OCI-LY1 (cell line): ENCODE results near the gene TBPL1.

Experiments used
- H2AFZ ChIP-seq: fragments of 200-600 bp; sonication (generic), shearing (Covaris generic); 2 replicates; pipeline ENCODE4 v1.6.0; 2014; ENCODE audit warnings: antibody characterized with exemption, mild to moderate bottlenecking, low read length
- H3F3A ChIP-seq: fragments of 200-600 bp; sonication (generic), shearing (Covaris generic); 2 replicates; pipeline ENCODE4 v1.6.0; 2014; ENCODE audit warnings: mild to moderate bottlenecking, antibody characterized with exemption, low read length, moderate library complexity; ENCODE audit not compliant: insufficient read depth
- H3K27ac ChIP-seq: fragments of 200-600 bp; sonication (generic); 2 replicates; pipeline ENCODE4 v1.5.1; 2014; ENCODE audit warnings: low read length, mixed run types, mild to moderate bottlenecking, low read depth; ENCODE audit not compliant: poor library complexity, severe bottlenecking
- H3K27me3 ChIP-seq: fragments of 200-600 bp; sonication (generic); 2 replicates; pipeline ENCODE4 v1.6.0; 2014; ENCODE audit warnings: antibody characterized with exemption, mild to moderate bottlenecking, low read length, moderate library complexity; ENCODE audit not compliant: insufficient read depth
- H3K36me3 ChIP-seq: fragments of 200-600 bp; sonication (generic); 2 replicates; pipeline ENCODE4 v1.6.1; 2014; ENCODE audit warnings: mild to moderate bottlenecking, antibody characterized with exemption, low read length, moderate library complexity, mixed read lengths; ENCODE audit not compliant: insufficient read depth
- H3K4me1 ChIP-seq: fragments of 200-600 bp; sonication (generic); 2 replicates; pipeline ENCODE4 v1.5.1; 2014; ENCODE audit warnings: mild to moderate bottlenecking, low read length, moderate library complexity; ENCODE audit not compliant: insufficient read depth, severe bottlenecking
- H3K4me2 ChIP-seq: fragments of 200-600 bp; sonication (generic), shearing (Covaris generic); 2 replicates; pipeline ENCODE4 v1.6.1; 2014; ENCODE audit warnings: low read length
- H3K4me3 ChIP-seq: fragments of 200-600 bp; sonication (generic); 2 replicates; pipeline ENCODE4 v1.5.1; 2014; ENCODE audit warnings: low read length, low read depth, mild to moderate bottlenecking, mixed read lengths; ENCODE audit not compliant: poor library complexity, severe bottlenecking
- H3K79me2 ChIP-seq: fragments of 200-600 bp; shearing (Covaris generic); 2 replicates; pipeline ENCODE4 v1.6.1; 2016; ENCODE audit warnings: mixed run types, low read length, mixed read lengths; ENCODE audit not compliant: insufficient read depth
- H3K9ac ChIP-seq: fragments of 200-600 bp; sonication (generic), shearing (Covaris generic); 2 replicates; pipeline ENCODE4 v1.6.1; 2014; ENCODE audit warnings: mild to moderate bottlenecking, low read length, mixed read lengths
- H3K9me2 ChIP-seq: fragments of 200-600 bp; sonication (generic), shearing (Covaris generic); 2 replicates; pipeline ENCODE4 v1.6.1; 2014; ENCODE audit warnings: low read depth, mild to moderate bottlenecking, low read length, mixed read lengths
- H3K9me3 ChIP-seq: fragments of 200-600 bp; shearing (Covaris generic); 2 replicates; pipeline ENCODE4 v1.6.1; 2014; ENCODE audit warnings: low read length, mixed read lengths
- H4K20me1 ChIP-seq: fragments of 200-600 bp; sonication (generic), shearing (Covaris generic); 2 replicates; pipeline ENCODE4 v1.6.0; 2016; ENCODE audit warnings: mild to moderate bottlenecking, low read length; ENCODE audit not compliant: insufficient read depth
- CTCF ChIP-seq: fragments of 200-600 bp; sonication (generic), shearing (Covaris generic); IDR thresholded peaks from 2 replicates; pipeline ENCODE4 v1.5.1; 2017; ENCODE audit warnings: mild to moderate bottlenecking, antibody characterized with exemption, low read length, moderate library complexity, mixed read lengths
- EZH2 ChIP-seq: fragments of 200-600 bp; sonication (generic), shearing (Covaris generic); IDR thresholded peaks from 2 replicates; pipeline ENCODE4 v1.8.0; 2017; ENCODE audit warnings: borderline replicate concordance, mixed run types, mild to moderate bottlenecking, antibody characterized with exemption, low read length, moderate library complexity, mixed read lengths

The TBPL1 gene

GRCh38 chr6:133951227-133951626 lies 1.8 kb upstream of the TBPL1 start:
- H3K9me2 ChIP-seq, result no peaks in the 10 kb centered on the region
- H3K9ac ChIP-seq, result peak overlapping the region; percentile 81; the same call in 1 of the 2 replicates
- H4K20me1 ChIP-seq, result no peaks in the 10 kb centered on the region
- peaks cover 29% of the 10 kb centered on the region for H3K79me2 ChIP-seq
- no peaks in the 10 kb centered on the region for H3F3A ChIP-seq
- peaks cover 30% of the 10 kb centered on the region for H3K4me1 ChIP-seq
- H3K27me3 ChIP-seq, result no peaks in the 10 kb centered on the region
- no peaks in the 10 kb centered on the region for H3K36me3 ChIP-seq
- H3K27ac ChIP-seq, result no peak overlapping the region
- peak overlapping the region; percentile 89 for H3K4me3 ChIP-seq
- 0 out of 2 replicates have a peak overlapping the region, but pooled peaks have one; percentile 92 for H2AFZ ChIP-seq
- no peaks in the 10 kb centered on the region for H3K9me3 ChIP-seq
- H3K4me2 ChIP-seq, result peak overlapping the region; percentile 76
- TF ChIP-seq CTCF, result no peak
- TF ChIP-seq EZH2, result no peak

- Histone ChIP-seq H3K9ac (peak overlapping the region; percentile 81), H3K27me3 (no peaks in the 10 kb centered on the region), H3K27ac (peak overlapping the region; percentile 64), H4K20me1 (no peaks in the 10 kb centered on the region), H3K4me3 (peak overlapping the region; percentile 89), H3F3A (no peaks in the 10 kb centered on the region), H3K9me3 (no peaks in the 10 kb centered on the region), H3K36me3 (no peaks in the 10 kb centered on the region), H3K79me2 (peaks cover 38% of the 10 kb centered on the region), H3K9me2 (no peaks in the 10 kb centered on the region), H3K4me2 (peak overlapping the region; percentile 76), H3K4me1 (peaks cover 39% of the 10 kb centered on the region), H2AFZ (peak overlapping the region; percentile 92; the same call in 1 of the 2 replicates)
- peak; percentile 38 for TF ChIP-seq CTCF
- TF ChIP-seq EZH2, result no peak
These were observed 876 bp upstream of the TBPL1 start for GRCh38 chr6:133951881-133952814.

- Histone ChIP-seq H4K20me1 (no peaks in the 10 kb centered on the region), H3K4me3 (peak overlapping the region; percentile 89), H3K9me2 (no peaks in the 10 kb centered on the region), H3K4me1 (peaks cover 52% of the 10 kb centered on the region), H3K27ac (peak overlapping the region; percentile 42), H3K27me3 (no peaks in the 10 kb centered on the region), H3K9me3 (no peaks in the 10 kb centered on the region), H3K36me3 (no peaks in the 10 kb centered on the region), H3F3A (no peaks in the 10 kb centered on the region), H3K4me2 (peak overlapping the region; percentile 98), H2AFZ (no peak overlapping the region), H3K9ac (peak overlapping the region; percentile 79), H3K79me2 (peaks cover 55% of the 10 kb centered on the region)
- no peak for TF ChIP-seq EZH2
- TF ChIP-seq CTCF, result no peak
These were observed 801 bp downstream of the TBPL1 start for GRCh38 chr6:133953634-133954415.
